Measurements from ENCODE around the gene RER1. TPM values are rescaled to one million over a fixed set of nuclear protein-coding genes. Genes with fewer than 3 reads are reported as not detected.

RER1 gene
- total and polyA plus RNA-seq, 5 donors from 2014 or later = 91.3 to 184 (median 164) TPM

DNA sequence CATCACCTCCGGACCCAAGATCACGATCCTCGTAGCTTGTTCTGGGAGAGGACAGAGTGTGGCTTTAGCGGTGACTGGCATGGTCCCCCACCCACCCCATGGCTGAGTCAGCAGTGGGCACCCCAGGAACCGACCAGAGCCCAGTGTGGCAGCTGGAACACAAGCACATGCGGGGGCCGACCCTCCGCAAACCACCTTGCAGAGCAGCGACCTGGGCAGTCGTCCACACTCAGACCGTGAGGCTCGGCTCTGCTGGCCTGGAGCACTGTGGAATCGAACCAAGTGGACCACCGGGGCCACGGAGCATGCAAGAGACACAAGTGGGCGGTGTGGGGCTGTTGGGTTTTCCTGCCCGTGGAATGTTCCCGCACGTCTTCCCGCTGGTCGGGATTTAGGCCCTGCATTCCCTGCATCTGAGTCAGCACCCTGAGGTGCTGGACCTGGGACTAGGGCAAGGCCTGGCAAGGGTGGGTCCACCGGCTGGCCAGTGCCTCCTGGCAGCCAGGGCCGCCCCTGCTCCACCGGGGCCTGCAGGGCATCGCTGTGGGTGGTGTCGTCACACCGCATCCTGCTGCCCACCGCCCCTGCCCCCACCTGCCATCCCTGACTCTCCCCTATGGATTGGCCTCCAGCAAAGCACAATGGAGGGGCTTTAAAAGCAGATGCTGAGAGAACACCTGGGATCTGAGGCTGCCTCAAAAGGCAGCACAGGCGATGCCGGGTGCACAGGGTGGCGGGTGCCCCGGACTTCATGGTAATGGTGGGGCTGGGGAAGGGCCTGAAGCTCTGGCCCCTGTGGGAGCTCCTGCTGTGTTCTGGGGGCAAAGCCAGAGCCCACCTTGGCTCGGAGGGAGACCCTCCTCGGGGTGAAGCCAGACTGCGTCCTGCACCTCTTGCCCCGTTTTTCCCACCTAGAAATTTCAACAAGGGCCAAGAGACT, 18.8 kb upstream of the RER1 start:
- Histone ChIP-seq H3K36me3 (ENCODE audit: control insufficient read depth, insufficient read depth, low read length) (no peaks in the 10 kb centered on the region), H3K4me1 (ENCODE audit: control insufficient read depth, insufficient read depth, low read length, poor library complexity, severe bottlenecking) (no peaks in the 10 kb centered on the region), H3K9me3 (ENCODE audit: control insufficient read depth in 2 of 2, low read length in 2 of 2) (no peaks in the 10 kb centered on the region), H3K4me3 (ENCODE audit: low read depth, low read length) (no peak overlapping the region), H3K27me3 (ENCODE audit: control insufficient read depth, insufficient read depth, low read length) (no peaks in the 10 kb centered on the region), H3K27ac (ENCODE audit: insufficient read depth, low read length, poor library complexity, severe bottlenecking) (no peak overlapping the region)
- DNase-seq (no peak), ATAC-seq (ENCODE audit: low read depth in 2 of 2) (no peak)
- H3K4me3 Mint-ChIP-seq = no peak overlapping the region
- no peaks in the 10 kb centered on the region for H3K27me3 Mint-ChIP-seq
- no peaks in the 10 kb centered on the region for H3K4me1 Mint-ChIP-seq
- H3K27ac Mint-ChIP-seq = no peak overlapping the region
- peaks cover 4% of the 10 kb centered on the region for H3K36me3 Mint-ChIP-seq
- no peaks in the 10 kb centered on the region for H3K9me3 Mint-ChIP-seq

DNA sequence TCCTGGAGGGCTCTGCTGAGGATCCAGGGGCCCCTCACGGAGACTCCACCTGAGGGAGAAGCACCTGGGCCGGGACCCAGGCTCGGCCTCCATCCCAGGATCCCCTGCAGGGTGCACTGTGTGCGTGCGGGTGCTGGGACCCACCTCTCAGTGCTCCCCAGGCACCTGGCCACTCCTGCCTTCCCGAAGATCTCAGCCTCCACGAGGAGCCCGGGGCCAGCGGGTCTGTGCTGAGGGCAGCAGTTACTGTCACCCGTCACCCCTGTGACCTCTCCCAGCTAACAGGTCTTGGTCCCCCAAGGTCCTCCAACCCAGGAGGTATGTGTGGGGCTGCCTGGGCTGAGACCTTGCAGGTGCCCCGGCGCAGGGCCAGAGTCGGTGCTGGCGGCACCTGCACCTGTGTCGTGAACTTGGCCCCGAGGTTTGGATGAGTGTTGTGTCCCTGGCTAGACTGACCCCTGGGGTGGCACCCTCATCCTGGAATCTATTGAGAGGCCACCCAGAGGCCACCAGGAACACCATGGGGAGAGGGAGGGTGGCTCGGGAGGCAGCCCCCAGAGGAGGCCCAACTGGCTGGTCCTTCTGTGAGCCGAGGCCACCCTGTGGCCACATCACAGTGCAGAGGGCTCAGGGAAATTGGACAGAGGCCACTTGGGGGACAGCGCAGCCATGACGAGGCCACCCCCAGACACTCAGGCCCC, 17.9 kb upstream of the RER1 start:
- Mint-ChIP-seq H3K36me3 (peaks cover 4% of the 10 kb centered on the region), H3K4me3 (no peak overlapping the region), H3K27ac (no peak overlapping the region), H3K9me3 (no peaks in the 10 kb centered on the region), H3K4me1 (no peaks in the 10 kb centered on the region), H3K27me3 (no peaks in the 10 kb centered on the region)
- Histone ChIP-seq H3K36me3 (ENCODE audit: control insufficient read depth, insufficient read depth, low read length) (no peaks in the 10 kb centered on the region), H3K4me3 (ENCODE audit: low read depth, low read length) (no peak overlapping the region), H3K9me3 (ENCODE audit: control insufficient read depth in 2 of 2, low read length in 2 of 2) (no peaks in the 10 kb centered on the region), H3K27ac (ENCODE audit: insufficient read depth, low read length, poor library complexity, severe bottlenecking) (no peak overlapping the region), H3K27me3 (ENCODE audit: control insufficient read depth, insufficient read depth, low read length) (no peaks in the 10 kb centered on the region), H3K4me1 (ENCODE audit: control insufficient read depth, insufficient read depth, low read length, poor library complexity, severe bottlenecking) (no peaks in the 10 kb centered on the region)
- ATAC-seq (ENCODE audit: low read depth in 2 of 2) (no peak), DNase-seq (no peak)

DNA sequence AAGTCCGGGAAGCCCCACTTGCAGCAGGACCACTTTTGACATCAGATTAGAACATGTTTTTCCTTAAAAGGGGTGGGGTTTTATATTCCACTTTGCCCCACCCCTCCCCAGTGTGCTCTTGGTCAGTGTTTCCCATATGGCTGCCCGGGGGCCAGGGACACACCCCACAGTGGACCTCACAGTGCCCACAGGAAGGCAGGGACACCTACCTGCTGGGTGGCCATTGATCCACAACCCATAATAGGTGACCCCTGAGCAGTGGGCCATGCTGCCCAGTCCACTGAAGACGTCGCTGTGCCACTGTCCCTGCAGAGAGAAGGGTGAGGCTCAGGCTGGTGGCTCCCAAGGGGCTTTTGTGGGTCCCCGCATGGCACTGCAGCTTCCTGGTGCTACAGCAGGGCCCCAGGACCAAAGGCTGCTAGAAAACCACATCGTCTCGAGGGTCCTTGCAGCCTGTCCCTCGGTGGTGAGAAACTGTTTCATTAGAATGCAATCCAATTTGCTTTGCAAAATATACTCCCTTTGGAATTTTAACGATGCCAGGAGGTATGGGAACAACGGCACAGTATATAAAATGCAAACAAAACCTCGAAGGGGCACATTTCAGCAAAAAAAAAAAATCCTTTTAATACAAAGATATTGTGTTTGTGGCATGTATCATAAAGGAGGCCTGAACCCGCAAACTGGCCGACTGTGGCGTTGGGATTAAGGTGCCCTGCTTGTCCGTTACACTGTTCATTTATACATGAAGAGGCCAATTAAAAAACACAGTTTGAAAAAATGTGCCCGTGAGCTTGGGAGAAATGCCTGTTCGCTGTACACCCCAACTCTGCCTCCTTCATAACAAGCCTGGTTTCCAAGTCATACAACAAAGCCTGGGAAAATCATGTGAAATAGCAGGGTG, 17.1 kb upstream of the RER1 start:
- no peaks in the 10 kb centered on the region for H3K9me3 Mint-ChIP-seq
- Histone ChIP-seq H3K27me3 (ENCODE audit: control insufficient read depth, insufficient read depth, low read length) (no peaks in the 10 kb centered on the region), H3K4me1 (ENCODE audit: control insufficient read depth, insufficient read depth, low read length, poor library complexity, severe bottlenecking) (no peaks in the 10 kb centered on the region), H3K27ac (ENCODE audit: insufficient read depth, low read length, poor library complexity, severe bottlenecking) (no peak overlapping the region), H3K9me3 (ENCODE audit: control insufficient read depth in 2 of 2, low read length in 2 of 2) (no peaks in the 10 kb centered on the region), H3K36me3 (ENCODE audit: control insufficient read depth, insufficient read depth, low read length) (no peaks in the 10 kb centered on the region), H3K4me3 (ENCODE audit: low read depth, low read length) (no peak overlapping the region)
- H3K27ac Mint-ChIP-seq = no peak overlapping the region
- peaks cover 4% of the 10 kb centered on the region for H3K36me3 Mint-ChIP-seq
- no peaks in the 10 kb centered on the region for H3K4me1 Mint-ChIP-seq
- H3K27me3 Mint-ChIP-seq = no peaks in the 10 kb centered on the region
- no peak overlapping the region for H3K4me3 Mint-ChIP-seq
- DNase-seq (no peak), ATAC-seq (ENCODE audit: low read depth in 2 of 2) (no peak)

DNA sequence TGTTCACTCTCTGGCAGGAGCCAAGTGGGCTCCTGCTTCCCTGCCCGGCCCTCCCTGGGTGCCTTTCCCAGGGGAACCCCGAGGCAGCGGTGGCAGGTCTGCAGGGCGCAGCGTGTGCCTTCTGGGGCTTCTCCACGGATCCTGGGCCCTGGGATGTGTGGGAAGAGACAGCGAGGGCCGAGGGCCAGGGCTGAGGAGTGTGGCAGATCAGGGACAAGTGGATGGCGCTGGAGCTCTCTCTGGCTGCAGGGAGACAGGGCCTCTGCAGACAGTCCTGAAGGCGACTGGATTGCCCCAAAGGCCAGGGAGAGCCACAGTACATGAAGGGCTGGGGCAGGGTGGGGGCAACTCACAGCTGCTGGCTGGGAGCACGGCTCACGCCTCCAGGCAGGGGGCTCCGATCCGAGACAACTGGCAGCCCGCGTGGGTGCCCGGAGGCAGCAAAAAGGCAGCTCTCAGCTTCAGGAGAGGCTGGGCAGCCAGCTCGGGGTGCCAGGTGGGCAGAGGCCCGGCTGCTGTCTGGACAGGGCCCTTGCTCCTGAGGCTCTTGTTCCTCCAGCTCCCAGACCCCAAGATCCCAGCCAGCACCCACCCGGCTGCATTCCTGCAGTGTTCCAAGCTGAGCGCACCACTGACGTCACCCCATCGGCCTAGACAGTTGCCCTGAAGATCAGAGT, 16.3 kb upstream of the RER1 start:
- Histone ChIP-seq H3K27me3 (ENCODE audit: control insufficient read depth, insufficient read depth, low read length) (no peaks in the 10 kb centered on the region), H3K27ac (ENCODE audit: insufficient read depth, low read length, poor library complexity, severe bottlenecking) (no peak overlapping the region), H3K4me3 (ENCODE audit: low read depth, low read length) (no peak overlapping the region), H3K4me1 (ENCODE audit: control insufficient read depth, insufficient read depth, low read length, poor library complexity, severe bottlenecking) (no peaks in the 10 kb centered on the region), H3K36me3 (ENCODE audit: control insufficient read depth, insufficient read depth, low read length) (no peaks in the 10 kb centered on the region), H3K9me3 (ENCODE audit: control insufficient read depth in 2 of 2, low read length in 2 of 2) (no peaks in the 10 kb centered on the region)
- ATAC-seq (ENCODE audit: low read depth in 2 of 2) (no peak), DNase-seq (no peak)
- Mint-ChIP-seq H3K27me3 (no peaks in the 10 kb centered on the region), H3K4me3 (no peak overlapping the region), H3K36me3 (peaks cover 4% of the 10 kb centered on the region), H3K9me3 (no peaks in the 10 kb centered on the region), H3K4me1 (no peaks in the 10 kb centered on the region), H3K27ac (no peak overlapping the region)

DNA sequence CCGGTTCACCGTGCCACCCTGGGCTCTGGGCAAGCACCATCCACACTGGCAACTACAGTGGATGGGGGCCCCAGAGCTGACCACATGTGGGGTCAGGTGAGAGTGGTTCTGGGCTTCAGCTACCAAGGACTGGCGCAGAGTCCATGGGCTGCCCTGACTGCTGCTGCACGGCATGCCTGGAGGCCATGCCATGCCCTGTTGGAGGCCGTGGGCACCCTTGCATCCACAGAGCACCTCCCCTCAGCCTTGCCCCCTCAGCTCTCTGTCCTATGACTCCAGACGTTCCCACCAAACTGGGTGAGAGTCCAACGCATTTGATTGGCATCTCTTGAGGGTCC, 15.7 kb upstream of the RER1 start:
- Histone ChIP-seq H3K36me3 (ENCODE audit: control insufficient read depth, insufficient read depth, low read length) (no peaks in the 10 kb centered on the region), H3K27me3 (ENCODE audit: control insufficient read depth, insufficient read depth, low read length) (no peaks in the 10 kb centered on the region), H3K4me3 (ENCODE audit: low read depth, low read length) (no peak overlapping the region), H3K9me3 (ENCODE audit: control insufficient read depth in 2 of 2, low read length in 2 of 2) (no peaks in the 10 kb centered on the region), H3K4me1 (ENCODE audit: control insufficient read depth, insufficient read depth, low read length, poor library complexity, severe bottlenecking) (no peaks in the 10 kb centered on the region), H3K27ac (ENCODE audit: insufficient read depth, low read length, poor library complexity, severe bottlenecking) (no peak overlapping the region)
- DNase-seq (no peak), ATAC-seq (ENCODE audit: low read depth in 2 of 2) (no peak)
- peaks cover 4% of the 10 kb centered on the region for H3K36me3 Mint-ChIP-seq
- H3K27me3 Mint-ChIP-seq = no peaks in the 10 kb centered on the region
- no peaks in the 10 kb centered on the region for H3K9me3 Mint-ChIP-seq
- no peaks in the 10 kb centered on the region for H3K4me1 Mint-ChIP-seq
- H3K4me3 Mint-ChIP-seq = no peak overlapping the region
- H3K27ac Mint-ChIP-seq = no peak overlapping the region

DNA sequence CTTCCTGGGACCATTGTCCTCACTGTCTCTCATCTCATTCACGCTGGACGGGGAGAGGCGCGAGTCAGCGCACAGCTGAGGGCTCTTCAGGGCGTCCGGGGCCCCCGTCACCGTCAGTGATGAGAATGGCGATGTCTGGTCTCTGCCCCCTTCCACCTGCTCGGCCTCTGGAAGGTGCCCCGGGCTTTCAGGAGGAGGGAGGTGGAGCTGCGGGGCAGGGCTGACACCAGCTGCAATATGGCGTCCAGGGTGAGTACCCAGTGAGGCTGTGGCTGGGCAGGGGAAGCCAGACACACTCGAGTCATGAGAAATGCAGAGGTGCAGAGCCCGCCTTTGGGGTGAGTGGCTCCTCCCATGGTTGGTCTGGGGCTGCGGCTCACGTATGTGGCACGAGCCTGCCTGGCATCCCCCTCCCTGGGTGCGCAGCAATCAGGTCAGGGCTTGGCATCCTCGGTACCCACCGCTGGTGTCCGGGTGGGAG, 15.3 kb upstream of the RER1 start:
- Mint-ChIP-seq H3K9me3 (no peaks in the 10 kb centered on the region), H3K36me3 (peaks cover 4% of the 10 kb centered on the region), H3K4me1 (no peaks in the 10 kb centered on the region), H3K4me3 (no peak overlapping the region), H3K27me3 (no peaks in the 10 kb centered on the region), H3K27ac (no peak overlapping the region)
- Histone ChIP-seq H3K27me3 (ENCODE audit: control insufficient read depth, insufficient read depth, low read length) (no peaks in the 10 kb centered on the region), H3K9me3 (ENCODE audit: control insufficient read depth in 2 of 2, low read length in 2 of 2) (no peaks in the 10 kb centered on the region), H3K4me3 (ENCODE audit: low read depth, low read length) (no peak overlapping the region), H3K4me1 (ENCODE audit: control insufficient read depth, insufficient read depth, low read length, poor library complexity, severe bottlenecking) (no peaks in the 10 kb centered on the region), H3K27ac (ENCODE audit: insufficient read depth, low read length, poor library complexity, severe bottlenecking) (no peak overlapping the region), H3K36me3 (ENCODE audit: control insufficient read depth, insufficient read depth, low read length) (no peaks in the 10 kb centered on the region)
- no peak for ATAC-seq (ENCODE audit: low read depth in 2 of 2)
- DNase-seq = no peak

Data from CD4-positive, CD25-positive, alpha-beta regulatory T cell (primary cell).